GM12878 (cell line): Measurements from ENCODE around the gene RWDD1. TPM values are rescaled to one million over a fixed set of nuclear protein-coding genes. Genes with fewer than 3 reads are reported as not detected.

ENCODE experiments used
- ATF3 ChIP-seq: IDR thresholded peaks from 2 replicates; pipeline ENCODE4 v1.6.1; 2011; ENCODE audit warnings: low read depth, mild to moderate bottlenecking, low read length, moderate library complexity, borderline replicate concordance; ENCODE audit errors: extremely low read depth
- BCLAF1 ChIP-seq: fragments of 450-650 bp; IDR thresholded peaks from 2 replicates; pipeline ENCODE4 v1.6.1; 2017; ENCODE audit warnings: antibody characterized with exemption, mild to moderate bottlenecking, moderate library complexity
- CTCF ChIP-seq, 3 experiments: IDR thresholded peaks in 2 of 3; conservative IDR thresholded peaks in 1 of 3; 2 replicates each; pipeline ENCODE4 v1.5.1; 2011; ENCODE audit warnings: low read depth in 3 of 3, low read length in 3 of 3, mild to moderate bottlenecking in 3 of 3, control low read depth in 2 of 3, moderate library complexity in 2 of 3, inconsistent platforms in 1 of 3, mixed read lengths in 1 of 3; ENCODE audit not compliant: control insufficient read depth in 2 of 3, insufficient read depth in 1 of 3; ENCODE audit errors: extremely low read depth in 1 of 3
- EGR1 ChIP-seq, 2 experiments: IDR thresholded peaks; 1 replicate in 1 of 2; 2 replicates in 1 of 2; pipeline ENCODE4 v1.6.1; 2011 to 2012; ENCODE audit warnings: low read depth in 2 of 2, low read length in 2 of 2, borderline replicate concordance in 1 of 2, mild to moderate bottlenecking in 1 of 2, moderate library complexity in 1 of 2
- FOXM1 ChIP-seq: IDR thresholded peaks from 2 replicates; pipeline ENCODE4 v1.6.1; 2012; ENCODE audit warnings: low read depth, mild to moderate bottlenecking, inconsistent platforms, low read length, moderate library complexity
- HDAC2 ChIP-seq: fragments of 200-600 bp; sonication (generic); IDR thresholded peaks from 2 replicates; pipeline ENCODE4 v1.6.1; 2017
- MLLT1 ChIP-seq: fragments of 450-650 bp; IDR thresholded peaks from 2 replicates; pipeline ENCODE4 v1.6.1; 2016; ENCODE audit warnings: mild to moderate bottlenecking
- NR2C1 ChIP-seq: fragments of 450-650 bp; IDR thresholded peaks from 2 replicates; pipeline ENCODE4 v1.6.1; 2017; ENCODE audit warnings: antibody characterized with exemption, mild to moderate bottlenecking, moderate library complexity
- POLR2A ChIP-seq: IDR thresholded peaks from 2 replicates; pipeline ENCODE4 v1.6.1; 2011; ENCODE audit warnings: low read depth, mild to moderate bottlenecking, low read length
- SPI1 ChIP-seq: IDR thresholded peaks from 2 replicates; pipeline ENCODE4 v1.6.1; 2011; ENCODE audit warnings: low read depth, mild to moderate bottlenecking, low read length, moderate library complexity, borderline replicate concordance; ENCODE audit not compliant: insufficient read depth
- TCF7 ChIP-seq: IDR thresholded peaks from 2 replicates; pipeline ENCODE4 v1.6.1; 2014; ENCODE audit warnings: antibody characterized with exemption, borderline replicate concordance
- USF2 ChIP-seq: IDR thresholded peaks from 2 replicates; pipeline ENCODE4 v1.6.1; 2011; ENCODE audit warnings: low read depth, low read length, improper control_type of control experiment, borderline replicate concordance
- WRNIP1 ChIP-seq: IDR thresholded peaks from 2 replicates; pipeline ENCODE4 v1.6.1; 2011; ENCODE audit warnings: low read depth, low read length, improper control_type of control experiment, borderline replicate concordance
- polyA plus RNA-seq, 11 experiments: library from polyadenylated mRNA; depleted of rRNA in 4 of 11; unstranded in 6 of 11; stranded (reverse) in 5 of 11; fragments of >200 nt; fragmentation: Nextera tagmentation in 4 of 11; fragmentation: Illumina TruSeq in 1 of 11; extraction: Ambion mirVana in 4 of 11; extraction: Trizol in 1 of 11; gene quantifications; 1 replicate in 1 of 11; 2 replicates in 10 of 11; pipeline versions ENCODE4 v1.2.1 to v1.2.3, GENCODE V29; 2011 to 2016; ENCODE audit warnings: inconsistent platforms in 2 of 11, missing spikeins in 2 of 11, low read depth in 1 of 11
- total RNA-seq, 4 experiments: library from RNA; depleted of rRNA in 3 of 4; stranded (reverse); fragments of >200 nt in 3 of 4; fragmentation: Illumina TruSeq in 1 of 4; extraction: Trizol in 1 of 4; gene quantifications; 2 replicates each; pipeline versions ENCODE4 v1.2.1 to v1.2.3, GENCODE V29; 2013 to 2021

Gene RWDD1
- total and polyA plus RNA-seq, 10 of the 15 experiments (the other 5 are each of a cell fraction or from before 2014, with no cell fraction given) = 40.1 to 107 (median 65.8) TPM

- no peak for TF ChIP-seq TCF7
- no peak for TF ChIP-seq USF2
- no peak for TF ChIP-seq ATF3
- TF ChIP-seq EGR1 (IDR thresholded peaks at IDR 0.05; ENCODE audit: borderline replicate concordance in 1 of 2, low read depth in 2 of 2, low read length in 2 of 2) = no peak
- no peak for TF ChIP-seq CTCF (IDR thresholded peaks at IDR 0.05 in 2 of 3, conservative IDR thresholded peaks at IDR 0.05 in 1 of 3; ENCODE audit: control insufficient read depth in 2 of 3, extremely low read depth in 1 of 3, insufficient read depth in 1 of 3, low read depth in 3 of 3, low read length in 3 of 3)
- no peak for TF ChIP-seq POLR2A
- TF ChIP-seq HDAC2 = no peak
- TF ChIP-seq FOXM1 = no peak
- no peak for TF ChIP-seq MLLT1
- no peak for TF ChIP-seq SPI1
- TF ChIP-seq WRNIP1 = no peak
- no peak for TF ChIP-seq NR2C1
- TF ChIP-seq BCLAF1 = no peak
Observed at GRCh38 chr6:116624036-116624805, 52.9 kb downstream of the RWDD1 start (continued).
